ENCODE results near the gene RAB26. TPM values are rescaled to one million over a fixed set of nuclear protein-coding genes. Genes with fewer than 3 reads are reported as not detected.
"Not testable (repeated sequence)": the region's sequence is repeated elsewhere in the genome, so short reads cannot be mapped to it uniquely, and the experiment has no call there.

The RAB26 gene
- total and polyA plus RNA-seq, 7 donors = 0.17 to 1.7 (median 0.32) TPM

- 95 to 96% (median 96%) methylated on average over 63 to 73 of the region's 73 CpGs for WGBS, 3 donors
- H3K4me1 ChIP-seq; intact Hi-C loops (cut with DNase I); H3K27me3 ChIP-seq (ENCODE audit: insufficient read depth in 3 of 3, low read length in 2 of 3); H3K9me3 ChIP-seq; H3K27ac ChIP-seq; H3K4me3 ChIP-seq; DNase-seq: not testable (repeated sequence)
- ATAC-seq = peak; percentile 12 to 22 (median 13)
- peaks cover 0 to 71% of the 10 kb centered on the region in 2 donors for H3K36me3 ChIP-seq (ENCODE audit: insufficient read depth in 1 of 2, low read depth in 1 of 2)
Measured at GRCh38 chr16:2108446-2109270, 39.8 kb upstream of the RAB26 start.

GRCh38 chr16:2109271-2109580 lies 39.2 kb upstream of the RAB26 start:
- intact Hi-C loops (cut with DNase I); H3K9me3 ChIP-seq; DNase-seq; H3K27ac ChIP-seq; H3K4me1 ChIP-seq; H3K27me3 ChIP-seq (ENCODE audit: insufficient read depth in 3 of 3, low read length in 2 of 3); H3K4me3 ChIP-seq: not testable (repeated sequence)
- H3K36me3 ChIP-seq (ENCODE audit: insufficient read depth in 1 of 2, low read depth in 1 of 2) = peaks cover 0 to 76% of the 10 kb centered on the region in 2 donors
- peak in 3 of 4 donors; percentile 2 to 14 (median 6) for ATAC-seq
- WGBS, 3 donors = 84 to 90% (median 86%) methylated on average over 25 of the region's 25 CpGs

- H3K4me1 ChIP-seq; DNase-seq; H3K27me3 ChIP-seq (ENCODE audit: insufficient read depth in 3 of 3, low read length in 2 of 3); H3K4me3 ChIP-seq; H3K9me3 ChIP-seq; H3K27ac ChIP-seq; intact Hi-C loops (cut with DNase I): not testable (repeated sequence)
- 84 to 87% (median 85%) methylated on average over 17 to 23 of the region's 23 CpGs for WGBS, 3 donors
- ATAC-seq = peak; percentile 18 to 24 (median 21)
- H3K36me3 ChIP-seq (ENCODE audit: insufficient read depth in 1 of 2, low read depth in 1 of 2) = peaks cover 0 to 81% of the 10 kb centered on the region in 2 donors
Measured at GRCh38 chr16:2109872-2110271, 38.6 kb upstream of the RAB26 start.

GRCh38 chr16:2110332-2111008 lies 38.0 kb upstream of the RAB26 start:
- H3K4me3 ChIP-seq; H3K9me3 ChIP-seq; H3K27me3 ChIP-seq (ENCODE audit: insufficient read depth in 3 of 3, low read length in 2 of 3); intact Hi-C loops (cut with DNase I); H3K4me1 ChIP-seq: not testable (repeated sequence)
- DNase-seq (peak; percentile 40 to 72), ATAC-seq (peak; percentile 68 to 82 (median 78))
- WGBS, 3 donors = 77 to 86% (median 78%) methylated on average over 31 to 43 of the region's 43 CpGs
- Histone ChIP-seq H3K27ac (peak overlapping the region; percentile 36), H3K36me3 (ENCODE audit: insufficient read depth in 1 of 2, low read depth in 1 of 2) (peaks cover 0 to 78% of the 10 kb centered on the region in 2 donors)

- H3K4me1 ChIP-seq; H3K27me3 ChIP-seq (ENCODE audit: insufficient read depth in 3 of 3, low read length in 2 of 3); H3K9me3 ChIP-seq; H3K4me3 ChIP-seq; intact Hi-C loops (cut with DNase I); DNase-seq: not testable (repeated sequence)
- WGBS, 3 donors = 93 to 94% (median 93%) methylated on average over 34 to 36 of the region's 36 CpGs
- peak in 3 of 4 donors; percentile 15 to 46 (median 31) for ATAC-seq
- peaks cover 0 to 73% of the 10 kb centered on the region in 2 donors for H3K36me3 ChIP-seq (ENCODE audit: insufficient read depth in 1 of 2, low read depth in 1 of 2)
- H3K27ac ChIP-seq = peak overlapping the region; percentile 16
Measured at GRCh38 chr16:2111009-2111353, 37.4 kb upstream of the RAB26 start.

- ATAC-seq = peak; percentile 10 to 32 (median 23)
Measured at GRCh38 chr16:2111412-2112335, 36.8 kb upstream of the RAB26 start.

GRCh38 chr16:2112539-2113106 lies 35.8 kb upstream of the RAB26 start:
- intact Hi-C loops (cut with DNase I); H3K27ac ChIP-seq; DNase-seq; H3K9me3 ChIP-seq; H3K27me3 ChIP-seq (ENCODE audit: insufficient read depth in 3 of 3, low read length in 2 of 3); H3K4me1 ChIP-seq; ATAC-seq; H3K4me3 ChIP-seq: not testable (repeated sequence)
- WGBS, 3 donors = 83 to 87% (median 84%) methylated on average over 22 to 30 of the region's 30 CpGs
- peaks cover 0 to 63% of the 10 kb centered on the region in 2 donors for H3K36me3 ChIP-seq (ENCODE audit: insufficient read depth in 1 of 2, low read depth in 1 of 2)

More at GRCh38 chr16:2111412-2112335, 36.8 kb upstream of the RAB26 start:
- intact Hi-C loops (cut with DNase I); H3K27ac ChIP-seq; H3K27me3 ChIP-seq (ENCODE audit: insufficient read depth in 3 of 3, low read length in 2 of 3); H3K4me3 ChIP-seq; H3K4me1 ChIP-seq; H3K9me3 ChIP-seq; DNase-seq: not testable (repeated sequence)
- peaks cover 0 to 70% of the 10 kb centered on the region in 2 donors for H3K36me3 ChIP-seq (ENCODE audit: insufficient read depth in 1 of 2, low read depth in 1 of 2)
- 91 to 93% (median 92%) methylated on average over 42 to 64 of the region's 65 CpGs for WGBS, 3 donors

- Histone ChIP-seq H3K27ac (peak overlapping the region; percentile 63), H3K36me3 (ENCODE audit: insufficient read depth in 1 of 2, low read depth in 1 of 2) (peaks cover 0 to 47% of the 10 kb centered on the region in 2 donors)
- ATAC-seq; H3K27me3 ChIP-seq (ENCODE audit: insufficient read depth in 3 of 3, low read length in 2 of 3); intact Hi-C loops (cut with DNase I); H3K9me3 ChIP-seq; DNase-seq; H3K4me1 ChIP-seq; H3K4me3 ChIP-seq: not testable (repeated sequence)
- 84 to 87% (median 86%) methylated on average over 21 to 26 of the region's 26 CpGs for WGBS, 3 donors
Measured at GRCh38 chr16:2114225-2114624, 34.2 kb upstream of the RAB26 start.

GRCh38 chr16:2114885-2115590 lies 33.4 kb upstream of the RAB26 start:
- 48 to 54% (median 52%) methylated on average over 22 to 29 of the region's 34 CpGs for WGBS, 3 donors
- intact Hi-C loops (cut with DNase I); H3K4me3 ChIP-seq; ATAC-seq; H3K4me1 ChIP-seq; H3K9me3 ChIP-seq; H3K27me3 ChIP-seq (ENCODE audit: insufficient read depth in 3 of 3, low read length in 2 of 3): not testable (repeated sequence)
- Histone ChIP-seq H3K27ac (peak overlapping the region; percentile 63), H3K36me3 (ENCODE audit: insufficient read depth in 1 of 2, low read depth in 1 of 2) (peaks cover 0 to 41% of the 10 kb centered on the region in 2 donors)
- peak in 1 of 2 donors; percentile 64 for DNase-seq
